GM19035 (cell line): ENCODE data around the gene PPM1L.
A peak's percentile ranks its signal among the peaks of the same experiment; 100 is the strongest.

ENCODE experiments used
- ATAC-seq: cut with Tn5 transposase; IDR thresholded peaks from one replicate; pipeline ENCODE4 v1.9.1; 2021; ENCODE audit not compliant: unreplicated experiment

PPM1L gene

GRCh38 chr3:160758929-160759577, 3.0 kb downstream of the PPM1L start:
- ATAC-seq: no peak

DNA sequence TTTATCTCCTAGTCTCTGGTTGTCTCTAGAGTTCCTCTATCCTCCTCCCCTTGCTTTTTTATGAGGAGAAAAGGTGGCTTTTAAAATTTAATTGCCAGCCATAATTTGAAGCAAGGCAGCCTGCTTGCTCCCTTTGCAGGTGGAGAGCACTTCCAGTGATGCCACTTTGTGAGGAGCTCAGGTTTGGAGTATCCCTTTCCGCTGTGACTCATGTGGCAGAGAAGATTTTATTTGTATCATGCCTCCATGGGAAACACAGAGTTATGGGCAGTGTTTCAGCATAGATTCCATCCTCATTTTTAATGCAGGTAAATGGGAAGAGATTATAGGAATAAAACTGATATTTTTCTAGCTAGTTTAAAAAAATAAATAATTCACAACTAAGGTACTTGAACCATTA, 7.0 kb downstream of the PPM1L start:
- ATAC-seq: no peak

- ATAC-seq: no peak
Observed at GRCh38 chr3:160765211-160765610, 9.2 kb downstream of the PPM1L start.

GRCh38 chr3:160768031-160768430, 12.0 kb downstream of the PPM1L start:
- ATAC-seq: no peak

DNA sequence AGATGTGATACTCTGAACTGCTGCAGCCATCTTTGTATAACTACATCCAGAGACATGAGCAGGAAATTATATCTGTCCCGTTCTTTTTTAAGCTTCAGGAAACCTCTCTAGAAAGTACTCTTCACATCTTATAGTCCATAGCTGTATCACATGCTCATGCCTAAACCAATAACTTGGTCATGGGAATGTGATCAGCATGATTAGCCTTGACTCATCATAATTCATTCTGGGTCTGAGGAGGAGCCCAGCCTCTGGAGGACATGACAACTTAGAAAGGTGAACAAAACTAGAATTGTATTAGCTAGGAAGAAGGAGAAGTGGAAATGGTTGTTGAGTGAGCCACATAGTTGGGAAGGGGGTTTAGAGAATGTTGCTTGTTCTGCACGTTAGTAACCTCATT, 12.9 kb downstream of the PPM1L start:
- ATAC-seq: no peak

- no peak for ATAC-seq
Observed at GRCh38 chr3:160771811-160772459, 15.9 kb downstream of the PPM1L start.

DNA sequence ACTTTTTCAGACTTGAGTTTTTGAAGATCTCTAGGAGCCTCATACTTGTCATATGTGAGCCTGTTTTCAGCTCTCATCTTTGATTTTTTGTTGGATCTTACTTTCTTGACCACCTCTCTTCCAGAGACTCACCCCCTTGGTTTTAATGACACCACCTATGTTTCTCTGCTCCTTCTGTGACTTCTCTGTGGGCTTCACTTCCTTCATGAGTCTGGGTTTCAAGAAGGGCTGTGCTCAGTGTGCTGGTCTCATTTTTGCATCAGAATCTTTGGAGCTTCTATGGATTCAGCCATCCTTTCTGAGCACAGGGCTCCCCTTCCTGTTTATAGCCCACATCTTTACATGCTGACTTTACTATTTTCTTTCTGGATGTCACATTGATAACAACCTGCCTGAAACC, 17.7 kb downstream of the PPM1L start:
- ATAC-seq: no peak

- ATAC-seq: no peak
Observed at GRCh38 chr3:160774172-160774571, 18.1 kb downstream of the PPM1L start.

- no peak for ATAC-seq
Observed at GRCh38 chr3:160778480-160778879, 22.4 kb downstream of the PPM1L start.

- no peak for ATAC-seq
Observed at GRCh38 chr3:160779040-160779439, 23.0 kb downstream of the PPM1L start.

DNA sequence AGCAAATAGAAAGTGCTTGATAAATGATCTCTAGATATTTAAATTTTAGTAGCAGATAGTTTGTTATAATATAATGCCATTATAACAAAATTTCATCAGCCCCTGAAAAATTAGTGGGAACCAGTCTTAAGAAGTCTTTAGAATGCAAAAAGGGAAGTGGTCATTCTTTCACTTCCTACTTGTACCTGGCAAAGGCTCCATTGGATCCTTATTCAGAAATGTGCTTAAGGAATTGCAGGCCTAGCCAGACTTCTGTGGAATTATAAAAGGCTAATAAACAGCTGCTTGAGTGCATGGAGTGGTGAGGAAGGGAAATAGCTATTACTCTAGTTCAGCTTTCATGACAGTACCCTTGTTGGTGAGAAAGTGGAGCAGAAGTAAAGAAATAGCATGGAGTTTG, 24.2 kb downstream of the PPM1L start:
- no peak for ATAC-seq

- ATAC-seq: no peak
Observed at GRCh38 chr3:160781402-160781801, 25.4 kb downstream of the PPM1L start.

GRCh38 chr3:160781863-160782262, 25.8 kb downstream of the PPM1L start:
- no peak for ATAC-seq

GRCh38 chr3:160784853-160785252, 28.8 kb downstream of the PPM1L start:
- no peak for ATAC-seq

DNA sequence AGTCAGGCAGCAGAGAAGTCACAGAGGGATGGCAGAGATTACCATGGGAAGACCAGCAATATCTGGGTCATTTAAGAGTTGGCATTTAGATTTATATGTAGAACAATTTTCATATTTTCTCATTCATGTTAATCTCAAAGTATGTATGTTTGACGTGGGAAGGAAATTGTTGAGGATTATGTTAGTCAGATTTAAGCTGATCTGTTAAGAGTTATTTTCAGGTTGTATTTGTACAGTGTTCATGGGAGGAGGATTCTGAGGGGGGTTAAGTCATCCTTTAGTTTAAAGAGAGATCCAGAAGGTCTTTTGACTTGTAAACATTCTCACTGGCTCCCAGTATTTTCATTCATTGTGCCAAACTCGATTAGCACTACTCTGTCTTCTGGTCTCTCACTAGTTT, 34.7 kb downstream of the PPM1L start:
- no peak for ATAC-seq

- no peak for ATAC-seq
Observed at GRCh38 chr3:160792540-160792939, 36.5 kb downstream of the PPM1L start.

DNA sequence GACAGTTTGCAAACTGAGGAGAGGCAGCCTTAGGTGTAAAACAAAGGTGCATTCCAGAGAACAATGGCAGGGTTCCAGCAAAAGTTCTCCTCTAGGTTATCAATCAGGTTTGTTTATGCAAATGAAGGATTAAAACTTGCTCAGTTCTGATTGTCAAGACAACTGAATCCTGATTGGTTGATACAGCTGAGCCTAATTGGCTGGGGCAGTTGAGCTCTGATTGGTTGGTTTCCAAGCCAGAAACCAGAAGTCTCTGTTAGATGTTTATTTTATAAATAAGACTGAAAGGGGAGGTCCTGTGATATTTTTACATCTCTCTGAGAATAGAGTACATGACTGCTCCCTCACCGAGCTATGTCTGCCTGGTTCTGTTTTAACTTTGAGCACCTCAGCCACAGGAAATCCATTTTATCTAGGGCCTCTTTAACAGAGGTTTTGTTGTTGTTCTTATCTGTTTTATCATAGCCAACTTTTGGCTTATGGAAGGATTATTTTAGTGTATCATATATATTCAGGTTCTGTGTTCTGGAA, 37.8 kb downstream of the PPM1L start:
- no peak for ATAC-seq

DNA sequence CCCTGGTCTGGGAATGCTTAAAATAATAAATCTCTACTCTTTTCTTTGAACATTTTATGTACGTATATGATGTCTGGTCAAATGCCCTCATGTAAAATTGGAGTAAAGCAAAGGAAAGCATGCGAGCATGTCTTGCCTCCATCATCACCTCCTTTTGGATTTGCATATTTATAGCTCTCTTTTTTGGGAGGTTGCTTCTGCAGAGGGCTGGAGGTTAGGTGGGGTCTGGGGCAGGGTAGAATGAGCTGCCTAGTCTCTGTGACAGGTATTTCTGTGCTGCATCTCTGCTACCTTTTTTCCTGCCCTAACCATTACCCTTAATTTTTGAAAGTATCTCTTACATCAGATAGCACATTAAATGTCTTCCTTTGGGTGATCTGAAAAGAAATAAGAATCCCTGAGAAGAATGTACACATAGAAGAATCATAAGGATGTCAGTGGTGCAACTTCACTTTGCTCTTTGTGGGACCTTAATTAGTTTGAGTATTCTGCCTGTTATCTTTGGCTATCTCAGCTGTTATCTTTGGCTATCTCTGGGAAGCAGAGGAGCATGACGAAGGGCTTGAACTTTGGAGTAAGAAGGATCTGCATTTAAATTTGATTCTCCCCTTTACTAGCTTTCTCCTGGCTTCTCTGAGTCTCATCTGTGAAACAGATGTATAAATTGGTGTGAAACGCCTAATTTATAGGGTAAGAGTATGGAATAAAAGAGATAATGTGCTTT, 40.2 kb downstream of the PPM1L start:
- no peak for ATAC-seq

- no peak for ATAC-seq
Observed at GRCh38 chr3:160796813-160797164, 40.8 kb downstream of the PPM1L start.

DNA sequence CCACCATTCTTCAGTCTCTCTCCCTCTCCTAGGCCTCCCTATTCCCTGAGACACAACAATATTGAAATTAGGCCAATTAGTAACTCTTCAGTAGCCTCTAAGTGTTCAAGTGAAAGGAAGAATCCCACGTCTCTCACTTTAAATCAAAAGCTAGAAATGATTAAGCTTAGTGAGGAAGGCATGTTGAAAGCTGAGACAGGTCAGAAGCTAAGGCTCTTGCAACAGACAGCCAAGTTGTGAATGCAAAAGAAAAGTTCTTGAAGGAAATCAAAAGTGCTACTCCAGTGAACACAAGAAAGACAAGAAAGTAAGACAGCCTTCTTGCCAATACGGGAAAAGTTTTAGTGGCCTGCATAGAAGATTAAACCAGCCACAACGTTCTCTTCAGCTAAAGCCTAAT, 41.3 kb downstream of the PPM1L start:
- ATAC-seq: no peak

GRCh38 chr3:160801386-160802118, 45.5 kb downstream of the PPM1L start:
- peak; percentile 90 for ATAC-seq
